ENCODE measurements around the gene EID2. TPM values are rescaled to one million over a fixed set of nuclear protein-coding genes. Genes with fewer than 3 reads are reported as not detected.

EID2 gene
- total and polyA plus RNA-seq, 10 of the 15 experiments (the other 5 are each of a cell fraction or from before 2014, with no cell fraction given) = 1.6 to 11.4 (median 7.0) TPM

DNA sequence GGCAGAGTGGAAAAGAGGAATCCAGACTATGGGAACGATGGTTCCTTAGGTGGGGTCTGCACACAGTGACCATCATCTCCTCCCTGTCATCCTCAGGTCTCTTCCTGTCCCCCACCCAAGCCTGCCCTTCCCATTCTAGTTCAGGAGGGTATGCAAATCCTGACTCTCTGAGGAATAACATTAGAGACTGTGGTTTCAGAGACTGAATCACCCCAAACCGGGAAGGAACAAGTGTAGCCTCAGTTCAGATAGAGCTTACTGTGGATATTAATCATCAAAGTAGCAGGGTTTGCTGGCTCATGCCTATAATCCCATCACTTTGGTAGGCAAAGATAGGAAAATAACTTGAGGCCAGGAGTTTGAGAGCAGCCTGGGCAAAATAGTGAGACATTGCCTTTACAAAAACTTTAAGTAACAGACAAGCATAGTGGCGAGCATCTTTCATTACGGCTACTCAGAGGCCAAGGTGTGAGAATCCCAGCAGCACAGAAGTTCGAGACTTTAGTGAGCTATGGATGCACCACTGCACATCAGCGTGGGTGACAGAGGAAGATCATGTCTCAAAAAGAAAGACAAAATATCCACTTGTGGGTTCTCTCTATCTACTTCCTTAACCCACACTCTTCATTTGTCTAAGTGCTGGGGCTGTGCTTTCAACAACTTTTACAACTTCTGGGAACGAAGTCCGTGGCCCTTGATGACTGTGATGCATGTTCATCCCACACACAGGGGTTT is 43.1 kb upstream of the EID2 start (continued):
- TF ChIP-seq CBX3 (IDR thresholded peaks at IDR 0.05; ENCODE audit: borderline replicate concordance, low read depth) (no peak), HCFC1 (IDR thresholded peaks at IDR 0.05; ENCODE audit: low read length) (no peak), EP300 (IDR thresholded peaks at IDR 0.05; ENCODE audit: borderline replicate concordance in 1 of 2, control insufficient read depth in 1 of 2, low read depth in 2 of 2, low read length in 2 of 2) (no peak), JUNB (IDR thresholded peaks at IDR 0.05) (no peak), ZNF217 (IDR thresholded peaks at IDR 0.05) (no peak), SIN3A (IDR thresholded peaks at IDR 0.05; ENCODE audit: low read depth, low read length) (no peak), NFIC (IDR thresholded peaks at IDR 0.05; ENCODE audit: low read depth, low read length) (peak; percentile 63; the same call in 1 of the 2 replicates), LARP7 (IDR thresholded peaks at IDR 0.05) (no peak), BHLHE40 (IDR thresholded peaks at IDR 0.05; ENCODE audit: borderline replicate concordance in 1 of 2, low read depth in 2 of 2, low read length in 1 of 2) (no peak), MTA3 (IDR thresholded peaks at IDR 0.05; ENCODE audit: borderline replicate concordance, low read length) (peak; percentile 30; the same call in 1 of the 2 replicates), IRF4 (IDR thresholded peaks at IDR 0.05; ENCODE audit: low read depth, low read length) (0 out of 2 replicates have a peak, but pooled peaks have one; percentile 6), SP1 (IDR thresholded peaks at IDR 0.05; ENCODE audit: low read depth, low read length) (no peak), IKZF1 (conservative IDR thresholded peaks at IDR 0.05) (peak; percentile 31; the same call in 1 of the 2 replicates), ATF7 (IDR thresholded peaks at IDR 0.05; ENCODE audit: low read depth) (no peak)
- TF ChIP-seq, protein P1, sequence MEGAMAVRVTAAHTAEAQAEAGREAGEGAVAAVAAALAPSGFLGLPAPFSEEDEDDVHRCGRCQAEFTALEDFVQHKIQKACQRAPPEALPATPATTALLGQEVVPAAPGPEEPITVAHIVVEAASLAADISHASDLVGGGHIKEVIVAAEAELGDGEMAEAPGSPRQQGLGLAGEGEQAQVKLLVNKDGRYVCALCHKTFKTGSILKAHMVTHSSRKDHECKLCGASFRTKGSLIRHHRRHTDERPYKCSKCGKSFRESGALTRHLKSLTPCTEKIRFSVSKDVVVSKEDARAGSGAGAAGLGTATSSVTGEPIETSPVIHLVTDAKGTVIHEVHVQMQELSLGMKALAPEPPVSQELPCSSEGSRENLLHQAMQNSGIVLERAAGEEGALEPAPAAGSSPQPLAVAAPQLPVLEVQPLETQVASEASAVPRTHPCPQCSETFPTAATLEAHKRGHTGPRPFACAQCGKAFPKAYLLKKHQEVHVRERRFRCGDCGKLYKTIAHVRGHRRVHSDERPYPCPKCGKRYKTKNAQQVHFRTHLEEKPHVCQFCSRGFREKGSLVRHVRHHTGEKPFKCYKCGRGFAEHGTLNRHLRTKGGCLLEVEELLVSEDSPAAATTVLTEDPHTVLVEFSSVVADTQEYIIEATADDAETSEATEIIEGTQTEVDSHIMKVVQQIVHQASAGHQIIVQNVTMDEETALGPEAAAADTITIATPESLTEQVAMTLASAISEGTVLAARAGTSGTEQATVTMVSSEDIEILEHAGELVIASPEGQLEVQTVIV (IDR thresholded peaks at IDR 0.05; ENCODE audit: borderline replicate concordance, partially characterized antibody) = no peak
- TF ChIP-seq, protein P2, sequence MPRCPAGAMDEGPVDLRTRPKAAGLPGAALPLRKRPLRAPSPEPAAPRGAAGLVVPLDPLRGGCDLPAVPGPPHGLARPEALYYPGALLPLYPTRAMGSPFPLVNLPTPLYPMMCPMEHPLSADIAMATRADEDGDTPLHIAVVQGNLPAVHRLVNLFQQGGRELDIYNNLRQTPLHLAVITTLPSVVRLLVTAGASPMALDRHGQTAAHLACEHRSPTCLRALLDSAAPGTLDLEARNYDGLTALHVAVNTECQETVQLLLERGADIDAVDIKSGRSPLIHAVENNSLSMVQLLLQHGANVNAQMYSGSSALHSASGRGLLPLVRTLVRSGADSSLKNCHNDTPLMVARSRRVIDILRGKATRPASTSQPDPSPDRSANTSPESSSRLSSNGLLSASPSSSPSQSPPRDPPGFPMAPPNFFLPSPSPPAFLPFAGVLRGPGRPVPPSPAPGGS (IDR thresholded peaks at IDR 0.05; ENCODE audit: borderline replicate concordance, insufficient read depth, low read depth, low read length, poor library complexity, severe bottlenecking) = no peak

Measured in GM12878 (cell line).